RWPE1 (cell line): ENCODE data around the gene MDC1.

ENCODE experiments used
- CTCF ChIA-PET: fragments of 350-600 bp; sonication (Branson Sonifier 250); formaldehyde crosslinking; extraction: SDS; loops from one replicate; lab custom pipeline; 2021; lab: Yijun Ruan, JAX
- POLR2A ChIA-PET: fragments of 400-600 bp; formaldehyde crosslinking; extraction: SDS; loops from one replicate; lab custom pipeline; 2020; ENCODE audit warnings: antibody characterized with exemption; ENCODE audit not compliant: low non-redundant PET; lab: Yijun Ruan, JAX
- DNase-seq: peaks from one replicate; pipeline ENCODE4 v3.0.0; 2012; ENCODE audit warnings: low spot score
- H3K27ac ChIP-seq: fragments of 450-650 bp; 2 replicates; pipeline ENCODE4 v1.5.1; 2017
- CTCF ChIP-seq: fragments of 450-650 bp; conservative IDR thresholded peaks from 2 replicates; pipeline ENCODE4 v1.5.1; 2017; ENCODE audit warnings: low read depth, mild to moderate bottlenecking

The MDC1 gene

DNA sequence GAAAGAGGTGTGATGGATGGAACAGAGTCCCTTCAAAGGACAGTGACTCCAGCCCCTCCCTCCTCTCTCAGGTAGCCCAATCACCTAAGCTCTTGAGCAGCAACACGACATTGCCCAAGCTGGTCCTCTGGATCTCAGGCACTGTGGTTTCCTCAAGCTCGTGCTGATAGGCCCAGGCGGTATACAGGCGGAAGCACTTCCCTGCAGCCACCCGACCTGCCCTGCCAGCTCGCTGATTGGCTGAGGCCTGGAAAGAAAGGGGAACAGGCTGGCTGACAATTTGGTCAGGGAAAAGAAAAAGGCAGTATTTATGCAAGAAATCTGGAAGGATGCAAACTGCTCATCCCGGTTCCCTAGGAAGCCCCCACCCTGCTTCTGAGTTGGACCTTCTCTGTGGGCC is 60.6 kb downstream of the MDC1 start:
- DNase-seq, result no peak
- ChIA-PET POLR2A (no interaction called here), CTCF (interaction anchor here (0.5 to 0.7 kb wide), 2 partner anchors 10 to 431 kb away, joined by 3 read pairs; no protein-coding TSS in a partner anchor)
- no peak for TF ChIP-seq CTCF
- 0 out of 2 replicates have a peak overlapping the region, but pooled peaks have one; percentile 9 for H3K27ac ChIP-seq

DNA sequence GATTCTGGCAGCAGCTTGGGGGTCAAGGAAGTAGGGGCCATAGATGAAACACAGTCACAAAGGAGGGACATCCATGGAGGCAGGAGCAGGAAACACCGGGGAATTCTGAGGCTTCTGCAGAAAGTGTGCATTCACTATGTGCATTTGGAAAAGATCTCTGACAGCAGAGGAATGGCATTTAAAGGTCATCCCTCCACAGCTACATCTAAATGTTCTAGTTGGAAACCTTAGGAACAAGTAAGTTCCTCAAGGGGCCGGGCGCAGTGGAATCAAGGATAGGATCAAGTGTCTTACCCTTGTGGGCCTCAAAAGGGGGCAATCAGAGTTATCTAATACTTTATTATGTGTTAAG is 61.4 kb downstream of the MDC1 start:
- no peak overlapping the region for H3K27ac ChIP-seq
- no peak for TF ChIP-seq CTCF
- no peak for DNase-seq
- CTCF ChIA-PET, result interaction anchor here (0.6 kb wide), 1 partner anchor 14 kb away, joined by 3 read pairs; no protein-coding TSS in a partner anchor
- POLR2A ChIA-PET, result no interaction called here

- ChIA-PET CTCF (interaction anchor here (0.6 kb wide), 1 partner anchor 15 kb away, joined by 3 read pairs; no protein-coding TSS in a partner anchor), POLR2A (no interaction called here)
- no peak for TF ChIP-seq CTCF
- peak overlapping the region; percentile 7; the same call in 1 of the 2 replicates for H3K27ac ChIP-seq
- DNase-seq, result no peak
Observed at GRCh38 chr6:30654798-30655742, 62.0 kb downstream of the MDC1 start.

DNA sequence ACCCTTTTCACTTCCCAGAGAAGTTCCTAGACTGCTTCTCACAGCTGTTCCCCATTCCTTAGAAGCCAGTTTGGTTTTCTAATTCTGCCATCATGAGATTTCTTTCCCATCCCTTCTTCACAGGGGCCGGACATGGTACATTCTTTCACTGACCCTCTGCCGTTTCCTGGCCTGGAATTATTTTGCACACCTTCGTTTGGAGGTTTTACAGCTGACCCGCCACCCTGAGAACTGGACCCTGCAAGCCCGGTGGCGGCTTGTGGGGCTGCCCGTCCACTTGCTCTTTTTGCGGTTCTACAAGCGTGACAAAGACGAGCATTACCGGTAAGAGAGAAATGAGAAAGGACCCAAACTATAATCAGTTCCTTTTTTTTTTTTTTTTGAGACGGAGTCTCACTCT is 65.9 kb downstream of the MDC1 start:
- DNase-seq, result no peak
- POLR2A ChIA-PET, result no interaction called here
- TF ChIP-seq CTCF, result no peak
- H3K27ac ChIP-seq, result 0 out of 2 replicates have a peak overlapping the region, but pooled peaks have one; percentile 12
- CTCF ChIA-PET, result interaction anchor here (0.7 kb wide), 2 partner anchors 29 to 226 kb away, joined by 4 read pairs; no protein-coding TSS in a partner anchor
